HG02938 (cell line): ENCODE measurements around the gene MTMR10.
A peak's percentile ranks its signal among the peaks of the same experiment; 100 is the strongest.

ENCODE experiments used
- ATAC-seq: cut with Tn5 transposase; IDR thresholded peaks from one replicate; pipeline ENCODE4 v1.9.1; 2021; ENCODE audit warnings: mild to moderate bottlenecking, moderate library complexity; ENCODE audit not compliant: unreplicated experiment

Gene MTMR10

DNA sequence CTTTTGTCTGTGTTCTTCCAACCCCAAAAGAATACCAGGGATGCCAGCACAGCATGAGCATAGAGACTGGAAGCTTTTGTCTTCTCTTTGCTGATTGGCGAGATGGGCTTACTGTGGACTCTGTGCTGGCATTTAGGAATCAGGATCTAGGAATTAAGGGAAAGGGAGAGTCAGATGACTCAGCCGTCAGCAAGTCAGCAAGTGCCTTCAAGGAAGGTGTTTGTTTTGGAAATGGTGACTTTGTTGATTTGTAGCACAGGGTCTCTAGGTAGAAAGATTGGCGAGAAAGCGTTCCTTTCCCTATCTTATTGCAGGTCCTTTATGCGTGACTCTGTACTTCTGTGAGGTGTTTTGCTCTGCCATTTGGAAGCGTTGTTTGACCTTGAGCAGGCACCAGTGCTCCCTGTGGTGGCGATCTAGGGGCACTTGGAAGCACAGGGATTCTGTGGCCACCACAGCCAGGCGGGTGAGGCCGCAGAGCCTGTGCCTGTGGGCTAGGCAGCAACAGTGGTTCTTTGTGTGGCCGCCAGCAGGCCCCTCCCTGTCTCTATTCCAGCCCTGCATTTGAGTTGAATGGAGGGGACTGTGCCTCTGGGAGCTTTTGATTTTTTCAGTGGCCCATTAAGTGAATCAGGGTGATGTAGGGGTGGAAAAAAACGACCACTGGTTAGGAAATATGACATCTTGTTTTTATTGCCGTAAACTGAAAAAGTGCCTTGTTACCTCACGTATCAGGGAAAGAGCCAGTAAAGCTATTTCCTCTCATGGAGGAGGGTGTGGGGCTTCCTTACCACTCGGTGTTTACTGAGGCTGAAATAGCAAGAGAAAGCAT, 68.7 kb downstream of the MTMR10 start:
- no peak for ATAC-seq

DNA sequence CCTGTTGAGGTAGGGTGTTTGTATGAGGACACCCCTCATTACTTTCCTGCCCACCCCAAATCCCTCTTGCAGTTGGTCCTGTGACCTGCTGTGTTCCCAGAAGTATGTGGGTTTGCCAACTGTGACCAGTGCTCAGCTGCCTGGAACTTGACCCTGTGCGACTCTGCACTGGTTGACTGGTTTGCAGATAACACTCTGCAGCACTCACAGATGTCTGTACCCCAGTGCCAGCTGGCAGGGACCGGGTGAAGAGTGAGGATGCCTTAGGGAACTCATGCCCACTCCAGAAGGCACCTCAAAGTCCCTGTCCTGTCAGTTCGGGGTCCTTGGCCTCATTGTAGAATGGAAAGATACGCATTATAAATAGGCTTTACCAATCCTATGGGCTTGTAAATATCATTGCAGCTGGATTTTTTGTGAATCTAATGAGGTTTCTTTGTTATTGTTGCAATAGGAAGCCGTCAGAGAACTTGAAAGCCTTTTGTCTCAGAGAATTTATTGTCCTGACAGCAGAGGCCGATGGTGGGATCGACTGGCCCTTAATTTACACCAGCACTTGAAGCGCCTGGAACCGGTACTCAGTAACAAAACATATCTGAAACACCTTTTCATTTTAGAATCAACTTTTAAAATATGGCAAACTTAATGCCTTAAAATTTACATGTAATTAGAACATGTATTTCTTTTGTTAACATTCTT, 69.5 kb downstream of the MTMR10 start:
- no peak for ATAC-seq

DNA sequence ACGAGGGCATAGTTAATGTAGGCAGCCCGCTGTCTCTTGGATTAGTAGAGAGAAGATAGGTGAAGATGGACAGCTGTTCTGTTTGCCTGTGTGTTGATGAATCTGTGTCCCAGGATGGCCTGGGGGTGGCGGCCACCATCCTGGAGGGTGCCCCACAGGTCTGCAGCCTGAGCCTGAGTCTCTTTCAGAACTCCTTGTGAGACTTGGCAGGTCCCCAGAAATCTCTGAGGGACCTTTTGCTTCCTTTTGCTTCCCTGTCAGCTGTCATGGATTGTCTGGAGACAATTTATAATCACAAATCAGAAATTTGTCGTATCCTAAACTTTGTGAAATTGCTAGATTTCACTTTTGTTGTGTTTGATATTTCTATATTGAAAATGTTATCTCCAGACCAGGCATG, 70.3 kb downstream of the MTMR10 start:
- no peak for ATAC-seq

DNA sequence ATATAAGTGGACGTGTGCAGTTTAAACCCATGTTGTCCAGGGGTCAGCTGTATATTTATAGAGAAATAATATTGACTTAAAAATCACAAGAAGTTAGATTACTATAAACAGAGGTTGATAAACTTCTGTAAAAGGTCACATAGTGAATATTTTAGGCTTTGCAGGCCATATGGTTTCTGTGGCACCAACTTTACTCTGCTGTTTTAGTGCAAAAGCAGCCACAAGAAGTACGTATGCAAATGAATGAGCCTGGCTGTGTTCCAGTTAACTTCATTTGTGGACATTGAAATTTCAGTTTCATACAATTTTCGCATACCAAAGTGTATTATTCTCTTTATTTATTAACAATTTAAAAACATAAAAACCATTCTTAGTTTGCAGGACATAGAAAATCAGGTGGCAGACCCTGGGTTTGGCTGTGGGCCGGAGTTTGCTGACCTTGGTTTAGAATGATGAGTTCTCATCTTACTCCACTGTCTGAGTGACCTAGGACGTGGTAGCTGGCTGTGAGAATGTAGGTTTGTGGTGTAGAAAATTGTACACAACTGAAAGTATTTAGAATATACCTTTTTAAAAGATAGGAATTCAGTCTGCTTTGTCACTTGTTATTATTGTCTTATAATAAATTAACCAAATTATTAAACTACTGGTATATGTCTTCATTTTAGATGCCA, 71.4 kb downstream of the MTMR10 start:
- no peak for ATAC-seq

DNA sequence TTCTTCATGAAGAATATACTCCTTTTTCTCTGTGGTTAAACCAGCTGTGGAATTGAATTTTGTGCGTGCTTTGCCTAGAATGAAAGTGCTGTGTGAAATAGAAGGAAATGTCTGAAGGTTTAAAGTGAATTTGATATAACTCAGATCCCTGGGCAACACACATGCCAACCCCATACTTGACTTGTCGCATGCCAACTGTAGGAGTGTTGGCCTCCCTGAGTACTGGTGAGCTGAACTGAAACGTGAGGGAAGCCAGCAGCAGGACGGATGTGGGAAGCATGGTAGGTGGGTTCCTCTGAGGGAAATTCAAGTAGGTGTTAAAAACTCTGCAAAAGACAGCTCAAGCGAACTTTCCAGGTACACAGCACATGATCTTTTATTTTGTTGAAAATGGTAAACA, 73.1 kb downstream of the MTMR10 start:
- no peak for ATAC-seq

DNA sequence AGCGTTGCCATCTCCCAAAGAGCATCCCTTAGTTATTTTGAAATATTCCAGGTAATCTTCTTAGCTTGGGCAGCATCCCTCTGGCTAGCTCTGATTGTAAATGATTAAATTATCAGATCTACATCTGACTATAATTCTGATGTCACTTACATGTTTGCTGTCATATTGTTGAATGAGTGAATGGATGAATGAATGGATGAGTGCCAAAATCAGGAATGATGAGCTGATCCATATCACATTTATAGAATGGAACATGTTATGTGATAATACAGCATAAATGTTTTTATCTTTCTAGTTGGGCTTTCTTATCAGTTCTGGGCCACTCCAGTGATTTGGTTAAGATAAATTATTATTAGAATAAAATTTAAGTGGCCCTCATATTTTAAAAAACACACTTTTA, 73.8 kb downstream of the MTMR10 start:
- ATAC-seq, result no peak

DNA sequence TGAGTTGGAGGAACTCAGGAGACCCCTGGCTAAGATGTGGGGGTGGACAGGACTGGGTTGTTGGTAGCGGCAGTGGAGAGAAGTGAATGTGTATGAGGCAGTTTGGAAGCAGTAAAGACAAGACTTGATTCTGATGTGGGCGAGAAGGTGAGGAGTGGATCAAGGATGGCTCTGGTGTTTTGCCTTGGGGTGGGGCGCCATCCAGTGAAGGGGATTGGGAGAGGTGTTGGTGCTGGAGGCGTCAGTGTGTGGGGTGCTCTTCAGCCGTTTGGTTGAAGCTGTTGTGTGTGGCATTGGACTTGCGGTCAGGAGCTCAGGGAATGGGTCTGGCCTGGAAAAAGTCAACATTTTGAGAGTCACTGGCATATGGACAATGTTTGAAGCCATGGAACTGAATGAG, 74.4 kb downstream of the MTMR10 start:
- no peak for ATAC-seq

DNA sequence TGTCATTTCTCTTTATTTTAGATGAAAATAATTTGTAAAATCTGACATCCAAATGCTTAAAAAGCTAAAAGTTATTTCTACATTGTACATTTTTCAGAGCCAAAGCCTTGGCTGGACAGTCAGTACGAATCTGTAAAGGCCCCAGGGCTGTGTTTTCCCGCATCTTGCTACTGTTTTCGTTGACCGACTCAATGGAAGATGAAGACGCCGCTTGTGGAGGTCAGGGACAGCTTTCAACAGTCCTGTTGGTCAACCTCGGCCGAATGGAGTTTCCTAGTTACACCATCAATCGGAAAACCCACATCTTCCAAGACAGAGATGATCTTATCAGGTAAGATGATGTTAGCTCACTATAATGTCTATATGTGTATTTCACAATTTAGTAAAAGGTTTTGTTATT, 77.7 kb downstream of the MTMR10 start:
- ATAC-seq, result no peak

DNA sequence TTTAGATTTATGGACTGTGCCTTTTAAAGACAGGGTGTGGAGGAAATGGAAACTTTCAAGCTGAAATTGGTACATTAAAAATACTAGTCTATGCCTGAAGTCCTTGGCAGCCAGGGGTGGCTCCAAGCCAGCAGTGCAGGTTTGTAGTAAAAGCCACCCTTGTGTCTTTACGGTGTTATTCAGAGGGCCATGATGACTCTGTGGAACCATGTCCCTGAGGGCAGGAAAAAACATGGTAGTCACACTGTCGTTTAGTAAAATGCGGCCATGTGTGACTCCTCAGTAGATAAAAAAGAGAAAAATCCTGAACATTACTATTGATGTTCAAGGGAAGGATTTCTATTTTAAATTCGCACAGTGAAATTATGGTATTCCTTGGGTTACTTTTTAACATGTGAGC, 85.1 kb downstream of the MTMR10 start:
- no peak for ATAC-seq

DNA sequence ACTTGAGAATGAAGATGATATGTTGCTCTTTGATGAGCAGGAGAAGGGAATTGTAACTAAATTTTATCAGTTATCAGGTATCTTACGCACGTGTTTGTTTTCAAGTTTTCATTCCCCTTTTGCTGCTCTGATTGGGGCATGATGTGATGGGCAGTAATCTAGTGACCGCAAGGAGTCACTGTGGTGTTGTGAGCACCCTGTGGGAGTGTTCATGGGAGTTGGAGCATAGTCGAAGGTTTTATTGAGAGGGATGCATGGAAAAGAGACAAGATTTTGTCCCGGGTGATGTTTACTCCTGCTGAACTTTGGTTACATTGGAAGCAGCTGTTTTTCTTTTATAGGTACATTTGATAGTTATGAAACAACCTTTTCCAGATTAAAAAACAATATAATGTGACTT, 85.6 kb downstream of the MTMR10 start:
- ATAC-seq, result no peak

DNA sequence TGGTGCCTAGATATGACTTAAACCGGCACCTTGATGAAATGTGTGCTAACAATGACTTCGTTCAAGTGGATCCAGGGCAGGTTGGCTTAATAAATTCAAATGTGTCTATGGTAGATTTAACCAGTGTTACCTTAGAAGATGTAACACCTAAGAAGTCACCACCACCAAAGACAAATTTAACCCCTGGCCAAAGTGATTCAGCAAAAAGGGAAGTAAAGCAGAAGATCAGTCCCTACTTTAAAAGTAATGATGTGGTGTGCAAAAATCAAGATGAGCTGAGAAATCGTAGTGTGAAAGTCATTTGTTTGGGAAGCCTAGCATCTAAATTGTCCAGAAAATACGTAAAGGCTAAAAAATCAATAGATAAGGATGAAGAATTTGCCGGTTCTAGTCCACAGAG, 86.6 kb downstream of the MTMR10 start:
- no peak for ATAC-seq

DNA sequence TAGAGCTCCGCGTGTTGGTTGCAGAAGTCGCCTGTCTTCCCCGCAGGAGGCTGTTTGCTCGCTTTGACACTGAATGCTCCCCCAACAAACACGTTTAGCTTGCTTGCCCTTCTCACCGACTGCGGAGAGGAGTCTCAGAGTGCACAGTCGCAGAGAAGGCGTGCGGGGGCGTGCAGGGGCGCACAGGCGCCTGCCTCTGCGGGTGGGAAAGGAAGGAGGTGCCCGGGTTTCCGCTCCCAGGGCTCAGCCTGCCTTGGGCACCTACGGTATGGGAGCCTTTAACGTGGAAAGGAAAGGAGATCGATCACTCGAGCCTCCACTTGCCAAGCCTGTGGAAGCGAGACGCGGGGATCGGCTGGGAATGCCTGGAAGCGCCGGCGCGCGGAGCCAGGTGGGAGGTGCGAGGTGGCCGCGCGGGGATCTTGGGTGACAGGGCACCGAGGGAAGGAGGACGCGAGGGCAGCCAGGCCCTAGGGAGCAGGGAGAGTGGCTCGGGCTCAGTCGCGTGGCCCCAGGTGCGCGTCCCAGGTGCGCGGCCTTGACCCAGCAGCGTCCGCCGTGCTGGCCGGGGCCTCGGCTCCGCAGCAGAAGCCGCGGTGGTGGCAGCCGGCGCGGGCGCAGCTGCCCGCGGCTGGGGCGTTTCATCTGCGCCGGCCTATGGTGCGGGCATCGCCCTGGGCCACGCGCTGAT, 87.8 kb downstream of the MTMR10 start, which contains the start of gene FAN1:
FAN1 (plus strand) TSS at position 419 of the 691 bp plus-strand sequence. CDS start 749 bp downstream, outside the sequence.
- peak; percentile 77 for ATAC-seq

DNA sequence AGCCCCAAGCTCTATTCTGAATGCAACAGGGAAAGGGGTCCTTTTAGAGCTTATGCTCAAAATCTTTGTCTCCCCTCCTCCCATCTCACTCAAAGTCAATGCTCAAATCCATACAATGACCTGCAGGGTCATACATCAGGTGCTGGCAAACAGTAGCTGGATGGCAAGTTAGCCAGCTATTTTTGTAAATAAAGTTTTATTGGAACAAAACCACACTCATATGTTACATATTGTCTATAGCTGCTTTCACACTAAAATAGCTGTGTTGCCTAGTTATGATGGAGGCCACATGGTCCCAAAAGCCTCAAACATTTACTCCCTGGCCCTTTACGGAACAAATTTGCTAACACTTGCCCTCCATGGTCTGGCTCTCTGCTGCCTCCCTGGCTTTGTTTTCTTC, 89.5 kb downstream of the MTMR10 start:
- no peak for ATAC-seq

DNA sequence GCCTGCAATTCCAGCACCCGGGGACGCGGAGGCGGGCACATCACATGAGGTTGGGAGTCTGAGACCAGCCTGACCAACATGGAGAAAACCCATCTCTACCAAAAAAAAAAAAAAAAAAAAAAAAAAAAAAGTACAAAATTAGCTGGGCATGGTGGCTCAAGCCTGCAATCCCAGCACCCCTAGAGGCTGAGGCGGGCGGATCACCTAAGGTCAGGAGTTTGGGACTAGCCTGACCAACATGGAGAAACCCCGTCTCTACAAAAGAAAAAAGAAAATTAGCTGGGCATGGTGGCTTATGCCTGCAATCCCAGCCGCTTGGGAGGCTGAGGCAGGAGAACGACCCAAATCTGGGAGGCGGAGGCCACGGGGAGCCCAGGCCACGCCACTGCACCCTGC, 95.2 kb downstream of the MTMR10 start:
- ATAC-seq, result no peak

DNA sequence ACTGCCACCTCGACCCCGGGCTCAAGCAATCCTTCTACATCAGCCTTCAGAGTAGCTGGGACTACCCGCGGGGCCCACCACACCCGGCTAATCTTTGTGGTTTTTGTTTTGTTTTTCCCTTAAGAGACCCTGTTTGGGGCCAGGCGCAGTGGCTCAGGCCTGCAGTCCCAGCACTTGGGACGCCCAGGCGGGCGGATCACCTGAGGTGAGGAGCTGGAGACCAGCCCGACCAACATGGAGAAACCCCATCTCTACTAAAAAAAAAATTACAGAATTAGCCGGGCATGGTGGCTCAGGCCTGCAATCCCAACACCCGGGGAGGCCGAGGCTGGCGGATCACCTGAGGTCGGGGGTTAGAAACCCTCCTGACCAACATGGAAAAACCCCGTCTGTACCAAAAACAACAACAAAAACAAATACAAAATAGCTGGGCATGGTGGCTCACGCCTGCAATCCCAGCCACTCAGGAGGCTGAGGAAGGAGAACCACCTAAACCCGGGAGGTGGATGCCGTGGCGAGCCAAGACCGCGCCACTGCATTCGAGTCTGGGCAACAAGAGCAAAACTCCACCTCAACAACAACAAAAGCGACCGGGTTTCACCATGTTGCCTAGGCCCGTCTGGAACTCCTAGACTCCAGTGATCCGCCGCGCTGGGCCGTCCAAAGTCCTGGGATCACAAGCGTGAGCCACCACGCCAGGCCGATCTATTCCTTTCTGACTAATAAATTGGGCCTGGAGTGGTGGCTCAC, 95.8 kb downstream of the MTMR10 start:
- ATAC-seq, result no peak

DNA sequence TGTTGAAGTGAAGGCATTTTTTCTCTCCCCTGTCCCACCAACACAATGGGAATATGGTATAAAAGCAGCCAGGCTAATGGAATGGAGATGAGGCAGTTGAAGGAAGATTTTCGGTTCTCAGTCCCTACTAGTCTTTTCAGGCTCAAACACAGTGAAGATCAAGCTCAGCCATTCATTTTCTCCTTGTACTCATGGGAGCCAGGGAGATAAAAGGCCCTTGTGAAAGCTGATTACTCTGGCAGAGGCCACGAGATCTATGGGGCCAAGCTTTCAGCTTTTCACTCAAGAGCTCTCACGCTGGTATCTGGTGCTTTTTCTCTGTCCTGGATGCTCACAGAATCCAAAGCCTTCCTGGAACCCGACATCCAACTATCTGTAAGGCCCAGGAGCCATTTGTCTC, 102.2 kb downstream of the MTMR10 start:
- no peak for ATAC-seq
